ENCODE data around the gene KLF16.
"Not testable (repeated sequence)": the region's sequence is repeated elsewhere in the genome, so short reads cannot be mapped to it uniquely, and the experiment has no call there.

Gene KLF16

DNA sequence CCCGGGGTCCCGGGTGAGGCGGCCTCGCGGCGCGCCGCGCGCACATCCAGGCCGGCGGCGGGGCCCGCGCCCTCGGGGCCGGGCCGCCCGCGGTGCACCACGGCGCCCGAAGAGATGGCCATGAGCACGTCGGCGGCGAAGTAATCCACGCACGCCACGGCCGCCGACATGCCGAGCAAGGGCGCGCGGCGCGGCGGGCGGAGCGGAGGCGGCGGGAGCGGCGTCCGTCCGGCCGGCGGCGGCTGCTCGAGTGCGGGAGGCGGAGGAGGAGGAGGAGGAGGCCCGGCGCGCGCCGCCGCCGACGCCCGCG, at the start of gene KLF16:
Gene KLF16 (minus strand): TSS at position 252 of the 310 bp plus-strand sequence. CDS start 82 bp downstream, at position 170.
- no peak for DNase-seq (ENCODE audit: low read depth in 3 of 3)

DNA sequence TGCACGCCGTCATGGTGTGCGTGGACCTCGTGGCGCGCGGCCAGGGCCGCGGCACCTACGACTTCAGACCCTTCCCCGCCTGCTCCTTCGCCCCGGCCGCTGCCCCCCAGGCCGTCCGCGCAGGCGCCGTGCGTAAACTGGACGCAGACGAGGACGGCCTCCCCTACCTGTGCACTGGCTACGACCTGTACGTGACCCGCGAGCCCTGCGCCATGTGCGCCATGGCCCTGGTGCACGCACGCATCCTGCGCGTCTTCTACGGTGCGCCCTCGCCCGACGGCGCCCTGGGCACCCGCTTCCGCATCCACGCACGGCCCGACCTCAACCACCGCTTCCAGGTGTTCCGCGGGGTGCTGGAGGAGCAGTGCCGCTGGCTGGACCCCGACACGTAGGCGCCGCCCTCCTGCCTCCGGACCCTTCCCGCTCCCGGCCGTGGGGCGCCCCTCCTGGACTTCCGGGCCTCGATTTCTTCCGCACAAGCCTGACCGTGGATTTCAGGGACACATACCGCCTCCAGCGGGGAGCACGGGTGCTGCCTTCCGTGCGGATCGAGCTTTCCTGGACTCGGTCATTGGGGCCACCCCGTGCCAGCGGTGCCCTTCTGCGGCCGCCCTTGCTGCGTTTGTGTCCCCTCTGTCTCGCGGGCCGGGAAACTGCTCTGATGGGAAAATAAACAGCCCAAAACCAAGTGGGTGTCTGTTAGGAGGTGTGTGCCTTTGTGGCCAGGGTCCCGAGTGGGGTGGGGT, 49.6 kb upstream of the KLF16 start:
- DNase-seq (ENCODE audit: low read depth in 3 of 3): no peak

DNA sequence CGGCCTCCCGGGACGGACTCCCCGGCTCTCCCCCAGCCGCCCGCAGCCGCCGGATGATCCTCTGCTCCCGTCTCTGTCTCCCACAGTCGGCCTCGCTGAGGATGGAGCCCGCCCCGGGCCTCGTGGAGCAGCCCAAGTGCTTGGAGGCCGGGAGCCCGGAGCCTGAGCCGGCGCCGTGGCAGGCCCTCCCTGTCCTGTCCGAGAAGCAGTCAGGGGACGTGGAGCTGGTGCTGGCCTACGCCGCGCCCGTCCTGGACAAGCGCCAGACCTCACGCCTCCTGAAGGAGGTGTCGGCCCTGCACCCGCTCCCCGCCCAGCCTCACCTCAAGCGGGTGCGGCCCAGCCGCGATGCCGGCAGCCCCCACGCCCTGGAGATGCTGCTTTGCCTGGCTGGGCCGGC, 48.6 kb upstream of the KLF16 start:
- no peak for DNase-seq (ENCODE audit: low read depth in 3 of 3)

DNA sequence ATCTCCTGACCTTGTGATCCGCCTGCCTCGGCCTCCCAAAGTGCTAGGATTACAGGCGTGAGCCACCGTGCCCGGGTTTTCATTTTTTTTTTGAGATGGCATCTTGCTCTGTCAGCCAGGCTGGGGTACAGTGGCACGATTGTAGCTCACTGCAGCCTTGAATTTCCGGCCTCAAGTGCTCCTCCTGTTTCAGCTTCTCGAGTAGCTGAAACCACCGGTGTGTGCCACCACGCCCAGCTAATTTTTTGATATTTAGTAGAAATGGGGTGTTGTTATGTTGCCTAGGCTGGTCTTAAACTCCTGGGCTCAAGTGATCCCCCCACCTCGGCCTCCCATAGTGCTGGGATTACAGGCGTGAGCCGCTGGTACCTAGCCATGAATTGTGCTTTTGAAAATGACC, 47.7 kb upstream of the KLF16 start:
- no peak for DNase-seq (ENCODE audit: low read depth in 3 of 3)

DNA sequence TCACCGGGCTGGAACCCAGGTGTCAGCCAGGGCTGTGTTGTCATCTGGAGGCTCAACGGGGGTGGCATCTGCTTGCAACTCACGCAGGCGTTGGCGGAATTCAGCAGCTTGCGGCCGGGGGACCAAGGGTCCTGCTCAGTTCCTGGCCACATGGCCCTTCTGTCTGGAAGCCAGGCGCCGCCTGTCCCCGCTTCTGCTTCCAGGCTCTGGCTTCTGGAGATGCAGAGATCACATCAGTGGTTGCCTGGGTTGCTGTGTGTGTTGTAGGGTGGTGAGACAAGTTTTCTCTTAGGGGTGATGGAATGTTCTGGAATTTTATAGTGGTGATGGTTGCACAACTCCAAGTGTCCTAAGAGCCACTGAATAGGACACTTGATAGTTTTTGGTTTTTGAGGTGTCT, 46.8 kb upstream of the KLF16 start:
- no peak for DNase-seq (ENCODE audit: low read depth in 3 of 3)

DNA sequence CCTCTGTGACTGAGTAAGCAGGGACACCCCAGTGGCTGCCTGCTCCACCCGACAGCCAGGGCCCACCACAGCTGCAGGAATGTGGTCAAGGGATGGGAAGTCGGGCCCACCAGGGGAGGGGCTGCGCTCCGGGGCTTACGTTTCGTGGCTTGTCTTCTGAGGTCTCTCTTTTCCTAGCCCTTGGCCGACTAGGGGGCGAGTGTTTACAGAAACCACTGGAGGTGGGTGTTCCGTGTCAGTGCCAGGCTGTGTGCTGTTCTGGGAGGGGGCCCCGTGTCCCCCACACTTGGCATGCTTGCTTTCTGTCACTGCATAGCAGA, 46.3 kb upstream of the KLF16 start:
- no peak for DNase-seq (ENCODE audit: low read depth in 3 of 3)

DNA sequence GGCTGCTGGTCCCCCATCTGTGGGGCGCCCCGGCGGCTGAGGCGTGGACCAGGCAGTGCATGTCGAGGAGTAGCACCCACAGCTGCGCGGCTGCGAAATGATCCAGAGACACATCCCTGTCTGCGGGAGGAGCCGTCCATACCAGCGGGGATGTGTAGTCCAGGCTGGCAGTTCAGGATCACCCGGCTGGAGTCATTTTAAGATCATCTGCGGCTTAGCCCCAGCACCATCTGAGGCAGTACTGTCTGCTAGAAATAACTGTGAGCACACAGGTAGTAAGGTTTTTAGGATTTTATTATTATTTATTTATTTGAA, 44.9 kb upstream of the KLF16 start:
- DNase-seq (ENCODE audit: low read depth in 3 of 3): no peak

DNA sequence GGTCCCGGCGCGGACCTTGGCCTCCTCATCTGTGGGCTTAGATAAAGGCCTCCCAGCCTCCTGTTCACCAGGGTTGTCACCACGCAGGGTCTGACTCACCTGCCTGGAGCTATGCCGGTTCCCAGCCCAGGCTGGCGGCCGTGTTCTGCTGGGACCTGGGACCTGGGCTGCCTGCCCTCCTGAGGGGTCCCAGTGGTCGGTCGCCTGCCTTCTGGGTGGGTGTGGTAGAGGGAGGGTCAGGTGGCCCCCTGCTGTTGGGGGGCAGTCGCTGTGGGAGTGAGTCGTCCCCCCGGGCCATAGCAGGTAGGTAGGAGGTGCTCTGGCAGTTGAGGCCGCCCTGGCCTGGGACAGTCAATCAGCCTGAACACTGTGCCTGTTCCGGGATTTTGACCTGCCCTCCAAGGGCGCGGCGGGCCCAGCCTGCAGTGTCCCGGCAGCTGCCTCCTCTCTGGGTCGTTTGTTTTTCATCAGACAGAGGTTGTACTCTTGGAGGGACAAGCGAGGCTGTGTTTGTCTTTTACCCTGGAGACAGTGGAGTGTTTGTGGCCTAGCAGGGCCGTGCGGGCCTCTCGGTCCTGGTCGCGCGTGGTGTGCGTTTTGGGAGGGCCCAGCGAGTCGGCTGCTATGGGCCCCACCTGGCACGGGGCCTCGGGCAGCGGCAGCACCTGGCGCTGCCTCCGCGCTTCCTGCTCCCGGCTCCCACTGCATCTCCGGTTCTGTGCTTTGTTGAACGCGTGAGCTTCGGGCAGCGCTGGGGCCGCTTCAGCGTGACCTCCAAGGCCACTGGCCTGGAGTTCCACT, 44.4 kb upstream of the KLF16 start:
- DNase-seq (ENCODE audit: low read depth in 3 of 3): no peak

DNA sequence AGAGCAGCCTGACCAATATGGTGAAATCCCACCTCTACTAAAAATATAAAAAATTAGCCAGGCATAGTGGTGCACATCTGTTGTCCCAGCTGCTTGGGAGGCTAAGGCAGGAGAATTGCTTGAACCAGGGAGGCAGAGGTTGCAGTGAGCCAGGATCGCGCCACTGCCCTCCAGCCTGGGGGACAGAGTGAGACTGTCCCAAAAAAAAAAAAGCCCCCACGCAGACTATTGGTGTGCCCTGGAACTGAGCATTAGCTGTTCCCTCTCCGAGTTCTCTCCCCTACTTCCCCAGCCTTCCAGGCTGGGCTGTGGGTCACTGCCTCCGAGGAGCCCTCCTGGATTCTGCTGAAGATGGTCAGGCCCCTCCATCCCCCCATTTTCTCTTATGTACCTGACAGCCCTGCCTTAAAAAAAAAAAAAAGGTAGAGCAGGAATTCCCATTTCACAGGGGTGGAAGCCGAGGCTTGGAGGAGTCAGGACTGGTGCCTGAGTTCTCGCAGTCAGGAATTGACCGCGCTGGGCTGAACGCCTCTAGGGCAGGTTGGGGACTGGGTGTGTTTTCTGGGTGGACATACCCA, 43.7 kb upstream of the KLF16 start:
- no peak for DNase-seq (ENCODE audit: low read depth in 3 of 3)

DNA sequence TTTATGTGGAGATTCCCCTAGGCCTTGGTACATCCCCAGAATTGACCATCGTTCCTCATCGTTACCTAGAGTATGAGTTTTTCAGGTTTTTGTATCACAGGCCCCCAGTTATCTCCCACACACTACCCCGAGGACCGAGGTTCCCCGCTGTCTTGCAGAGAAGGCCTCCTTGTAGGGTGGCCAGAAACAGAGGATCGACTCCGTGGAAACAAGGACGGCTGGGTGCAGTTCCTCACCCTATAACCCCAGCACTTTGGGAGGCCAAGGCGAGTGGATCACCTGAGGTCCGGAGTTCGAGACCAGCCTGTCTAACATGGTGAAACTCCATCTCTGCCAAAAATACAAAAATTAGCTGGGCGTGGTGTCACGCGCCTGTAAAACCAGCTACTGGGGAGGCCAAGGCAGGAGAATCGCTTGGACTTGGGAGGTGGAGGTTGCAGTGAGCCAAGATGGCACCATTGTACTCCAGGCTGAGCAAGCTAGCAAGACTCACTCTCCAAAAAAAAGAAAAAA, 42.5 kb upstream of the KLF16 start:
- no peak for DNase-seq (ENCODE audit: low read depth in 3 of 3)

DNA sequence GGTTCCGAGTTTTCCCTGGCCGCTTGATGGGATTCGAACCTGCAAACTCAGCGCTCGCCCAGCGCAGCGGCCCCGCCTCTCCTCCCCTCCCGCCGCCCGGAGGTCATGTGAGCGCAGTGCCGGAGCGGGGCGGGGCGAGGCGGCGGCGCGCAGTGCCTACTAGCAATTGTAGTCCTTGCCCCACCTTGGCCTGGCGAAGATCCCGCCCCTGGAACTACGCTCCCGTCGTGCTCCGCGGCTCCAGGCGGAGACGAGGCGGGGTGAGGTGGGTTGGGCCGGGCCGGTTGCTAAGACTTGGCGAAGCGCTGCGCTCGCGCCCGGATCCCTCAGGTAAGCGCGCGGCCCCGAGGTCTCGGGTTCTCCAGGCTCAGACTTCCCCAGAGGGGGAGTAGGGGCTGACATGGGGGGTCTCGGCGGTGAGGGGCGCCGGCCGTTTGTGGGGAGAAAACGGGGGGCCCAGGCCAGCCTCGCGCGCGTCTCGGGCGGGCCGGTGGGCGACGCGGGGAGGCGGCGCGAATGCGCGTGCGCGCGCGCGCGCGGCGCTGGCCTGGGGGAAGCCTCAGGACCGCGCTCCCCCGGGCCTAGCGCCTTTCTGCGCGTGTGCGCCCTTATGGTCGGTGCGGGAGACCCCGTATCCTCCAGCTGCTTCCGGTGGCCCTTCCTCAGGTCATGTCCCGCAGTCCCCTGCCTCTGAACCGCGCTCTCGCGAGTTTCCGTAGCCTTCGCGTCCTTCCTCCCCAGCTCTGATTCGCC, 41.9 kb upstream of the KLF16 start, which contains the start of the genes ADAT3 and SCAMP4:
Gene ADAT3 (plus strand): TSS at position 290 of the 753 bp plus-strand sequence. CDS start 6,649 bp downstream, outside the sequence.
Gene SCAMP4 (plus strand): TSS at position 290 of the 753 bp plus-strand sequence. CDS start 9,621 bp downstream, outside the sequence.
- DNase-seq (ENCODE audit: low read depth in 3 of 3): peak; percentile 94 to 99 (median 96)

DNA sequence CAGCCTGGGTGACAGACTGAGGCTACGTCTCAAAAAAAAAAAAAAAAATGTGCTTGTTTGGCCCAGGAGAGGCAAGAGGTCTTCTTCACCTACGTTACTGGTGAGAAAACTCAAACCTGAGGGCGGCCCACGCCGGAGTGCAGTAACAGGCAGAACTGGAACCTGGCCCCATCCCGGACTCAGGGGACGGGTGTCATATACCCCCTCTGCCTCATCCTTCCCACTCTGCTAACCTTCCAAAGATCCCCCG, 41.4 kb upstream of the KLF16 start:
- no peak for DNase-seq (ENCODE audit: low read depth in 3 of 3)

DNA sequence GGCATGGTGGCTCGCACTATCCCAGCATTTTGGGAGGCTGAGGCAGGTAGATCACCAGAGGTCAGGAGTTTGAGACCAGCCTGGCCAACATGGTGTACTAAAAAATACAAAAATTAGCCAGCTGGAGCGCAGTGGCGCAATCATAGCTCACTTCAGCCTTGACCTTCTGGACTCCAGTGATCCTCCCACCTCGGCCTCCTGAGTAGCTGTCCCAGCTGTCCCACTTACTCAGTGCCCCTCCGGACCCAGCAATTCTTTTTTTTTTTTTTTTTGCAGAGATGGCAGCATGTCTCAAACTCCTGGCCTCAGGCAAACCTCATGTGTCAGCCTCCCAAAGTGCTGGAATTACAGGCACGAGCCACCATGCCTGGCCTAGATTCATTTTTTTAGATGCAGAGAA, 39.5 kb upstream of the KLF16 start:
- no peak for DNase-seq (ENCODE audit: low read depth in 3 of 3)

DNA sequence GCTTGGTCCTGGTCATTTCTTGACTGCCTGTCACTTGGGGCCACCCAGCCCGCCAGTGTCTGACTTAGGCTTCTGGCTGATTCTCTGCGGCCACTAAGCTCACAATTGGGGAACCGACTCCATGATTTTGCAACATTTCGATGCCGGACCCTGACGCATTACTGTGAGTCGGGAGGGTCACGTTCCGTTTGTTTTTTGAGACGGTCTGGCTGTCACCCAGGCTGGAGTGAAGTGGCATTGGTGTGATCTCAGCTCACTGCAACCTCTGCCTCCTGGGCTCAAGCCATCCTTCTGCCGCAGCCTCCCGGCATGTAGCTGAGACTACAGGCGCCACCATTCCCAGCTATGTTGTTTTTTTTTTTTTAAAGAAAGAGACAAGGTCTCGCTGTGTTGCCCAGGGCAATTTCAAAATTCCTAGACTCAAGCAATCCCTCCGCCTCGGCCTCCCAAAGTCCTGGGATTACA, 38.6 kb upstream of the KLF16 start:
- DNase-seq (ENCODE audit: low read depth in 3 of 3): no peak

DNA sequence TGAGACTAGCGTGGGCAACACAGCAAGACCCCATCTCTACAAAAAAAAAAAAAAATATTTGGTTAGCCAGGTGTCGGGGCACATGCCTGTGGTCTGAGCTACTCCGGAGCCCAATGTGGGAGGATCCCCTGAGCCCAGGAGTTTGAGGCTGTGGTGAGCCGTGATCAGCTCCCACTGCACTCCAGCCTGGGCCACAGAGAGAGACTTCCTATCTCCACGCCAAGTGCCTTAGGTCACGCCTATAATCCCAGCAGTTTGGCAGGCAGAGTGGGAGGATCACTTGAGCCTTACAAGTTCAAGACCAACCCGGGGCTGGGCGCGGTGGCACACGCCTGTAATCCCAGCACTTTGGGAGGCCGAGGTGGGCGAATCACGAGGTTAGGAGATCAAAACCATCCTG, 33.1 kb upstream of the KLF16 start:
- no peak for DNase-seq (ENCODE audit: low read depth in 3 of 3)

DNA sequence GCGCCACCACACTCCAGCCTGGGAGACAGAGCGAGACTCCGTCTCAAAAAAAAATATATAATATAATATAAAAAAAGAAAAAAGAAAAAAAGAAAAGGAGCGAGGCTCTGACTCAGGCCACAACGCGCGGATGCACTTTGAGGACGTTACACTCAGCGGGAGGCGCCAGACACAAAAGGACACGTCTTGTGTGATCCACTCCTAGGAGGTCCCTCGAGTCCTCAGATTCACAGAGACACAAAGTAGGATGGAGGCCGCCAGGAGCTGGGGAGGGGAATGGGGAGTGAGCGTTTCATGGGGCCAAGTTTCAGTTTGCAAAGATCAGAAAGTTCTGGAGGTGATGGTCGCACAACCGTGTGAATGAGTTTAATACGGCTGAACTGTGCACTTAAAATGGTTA, 30.4 kb upstream of the KLF16 start:
- DNase-seq (ENCODE audit: low read depth in 3 of 3): no peak

DNA sequence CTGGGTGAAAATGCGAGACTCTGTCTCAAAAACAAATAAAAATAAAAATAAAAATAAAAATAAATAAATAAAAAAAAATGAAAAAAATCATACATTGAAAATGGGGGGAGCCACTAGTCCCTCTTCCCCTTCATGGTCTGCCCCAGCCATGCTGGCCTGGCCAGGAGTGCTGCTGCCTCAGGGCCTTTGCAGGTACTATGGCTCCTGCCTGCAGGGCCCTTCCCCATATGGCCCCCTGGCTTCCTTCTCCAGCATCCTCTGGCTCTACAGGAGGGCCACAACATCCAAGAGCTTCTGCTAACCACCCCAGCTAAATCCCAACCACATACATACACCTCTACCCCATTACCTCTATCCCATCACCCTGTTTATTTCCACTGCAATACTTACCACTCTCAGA, 26.5 kb upstream of the KLF16 start:
- no peak for DNase-seq (ENCODE audit: low read depth in 3 of 3)

DNA sequence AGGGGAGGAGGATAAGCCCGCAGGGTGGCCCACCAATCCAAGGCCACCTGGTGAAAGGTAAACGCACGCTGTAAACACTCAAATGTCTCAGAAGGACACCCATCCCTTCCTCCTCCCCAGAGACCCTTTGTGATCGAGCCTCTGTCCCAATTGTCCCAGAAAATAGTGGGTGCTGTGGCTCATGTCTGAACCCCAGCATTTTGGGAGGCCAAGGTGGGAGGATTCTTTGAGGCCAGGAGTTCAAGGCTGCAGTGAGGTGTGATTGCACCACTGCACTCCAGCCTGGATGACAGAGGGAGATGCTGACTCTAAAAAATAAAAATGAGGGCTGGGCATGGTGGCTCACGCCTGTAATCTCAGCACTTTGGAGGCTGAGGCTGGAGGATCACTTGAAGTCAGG, 25.0 kb upstream of the KLF16 start:
- DNase-seq (ENCODE audit: low read depth in 3 of 3): no peak

DNA sequence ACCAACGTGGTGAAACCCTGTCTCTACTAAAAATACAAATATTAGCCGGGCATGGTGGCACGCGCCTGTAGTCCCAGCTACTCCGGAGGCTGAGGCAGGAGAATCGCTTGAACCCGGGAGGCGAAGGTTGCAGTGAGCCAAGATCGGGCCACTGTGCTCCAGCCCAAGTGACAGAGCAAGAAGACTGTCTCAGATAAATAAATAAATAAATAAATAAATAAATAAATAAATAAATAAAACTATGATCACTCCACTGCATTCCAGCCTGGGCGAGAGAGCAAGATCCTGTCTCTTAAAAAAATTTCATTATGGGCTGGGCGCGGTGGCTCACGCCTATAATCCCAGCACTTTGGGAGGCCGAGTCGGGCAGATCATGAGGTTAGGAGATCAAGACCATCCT, 23.0 kb upstream of the KLF16 start:
- DNase-seq (ENCODE audit: low read depth in 3 of 3): not testable (repeated sequence)

DNA sequence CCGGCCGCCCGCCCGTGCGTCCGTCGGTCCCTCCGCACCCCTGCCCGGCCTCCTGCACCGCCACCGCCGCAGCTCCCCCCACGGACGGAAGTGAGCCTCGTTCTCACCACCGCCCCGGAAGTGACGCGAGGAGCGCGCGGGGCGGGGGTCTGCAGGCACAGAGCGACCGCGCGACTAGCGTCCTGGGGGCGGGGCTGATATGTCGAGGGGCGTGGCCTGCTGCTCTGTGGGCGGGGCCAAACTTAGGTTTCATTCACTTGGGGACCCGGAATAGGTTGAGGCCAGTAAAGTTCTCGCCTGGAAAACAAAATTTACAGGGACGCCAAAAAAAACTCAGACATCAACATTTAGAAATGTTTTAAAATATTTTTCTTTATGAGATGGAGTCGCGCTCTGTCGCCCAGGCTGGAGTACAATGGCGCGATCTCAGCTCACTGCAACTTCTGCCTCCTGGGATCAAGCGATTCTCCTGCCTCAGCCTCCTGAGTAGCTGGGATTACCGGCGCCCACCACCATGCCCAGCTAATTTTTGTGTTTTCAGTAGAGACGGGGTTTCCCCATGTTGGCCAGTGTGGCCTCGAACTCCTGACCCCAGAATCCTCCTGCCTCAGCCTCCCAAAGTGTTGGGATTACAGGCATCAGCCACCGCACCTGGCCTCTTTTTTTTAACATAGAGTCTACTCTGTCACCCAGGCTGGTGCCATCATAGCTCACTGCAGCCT, 22.2 kb upstream of the KLF16 start, which contains the start of gene ABHD17A:
Gene ABHD17A (minus strand): TSS at position 99 of the 722 bp plus-strand sequence. CDS start 3,930 bp downstream, outside the sequence.
- peak; percentile 92 to 95 (median 94) for DNase-seq (ENCODE audit: low read depth in 3 of 3)

DNA sequence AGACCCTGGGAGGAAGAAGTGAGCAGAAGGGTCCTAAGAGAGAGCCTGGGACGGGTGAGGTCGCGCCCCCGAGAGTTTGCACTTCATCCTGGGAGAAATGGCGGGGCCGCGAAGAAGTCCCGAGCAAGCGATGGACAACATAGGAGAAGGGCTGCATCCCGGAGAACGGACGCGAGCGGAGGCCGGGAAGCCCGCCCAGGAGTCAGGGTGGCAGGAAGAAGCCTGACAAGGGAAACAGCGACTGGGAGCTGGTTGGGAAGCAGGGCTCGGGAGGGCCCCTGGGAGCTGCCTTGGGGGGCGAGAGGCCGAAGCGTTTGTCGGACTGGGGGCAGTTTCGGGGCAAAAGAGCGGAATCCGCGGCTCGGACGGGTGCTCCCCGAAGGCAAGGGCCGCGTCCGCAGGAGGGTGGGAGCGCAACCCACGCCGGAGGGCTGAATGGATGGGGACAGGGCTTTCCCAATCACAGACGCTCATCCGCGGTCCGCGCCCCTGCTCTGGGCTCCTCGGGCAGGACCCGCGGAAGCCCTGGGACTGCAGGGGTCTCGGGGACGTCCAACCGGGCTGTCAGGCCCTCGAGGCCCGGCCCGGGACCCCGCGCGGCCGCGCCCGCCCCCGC, 21.4 kb upstream of the KLF16 start:
- no peak for DNase-seq (ENCODE audit: low read depth in 3 of 3)

Data from stimulated activated CD4-positive, alpha-beta T cell treated with anti-CD3 and anti-CD28 coated beads, TNF-alpha, amount 100 ng/mL, for 24 hours (primary cell).